ENCODE results near the gene UTS2B.

Gene UTS2B

DNA sequence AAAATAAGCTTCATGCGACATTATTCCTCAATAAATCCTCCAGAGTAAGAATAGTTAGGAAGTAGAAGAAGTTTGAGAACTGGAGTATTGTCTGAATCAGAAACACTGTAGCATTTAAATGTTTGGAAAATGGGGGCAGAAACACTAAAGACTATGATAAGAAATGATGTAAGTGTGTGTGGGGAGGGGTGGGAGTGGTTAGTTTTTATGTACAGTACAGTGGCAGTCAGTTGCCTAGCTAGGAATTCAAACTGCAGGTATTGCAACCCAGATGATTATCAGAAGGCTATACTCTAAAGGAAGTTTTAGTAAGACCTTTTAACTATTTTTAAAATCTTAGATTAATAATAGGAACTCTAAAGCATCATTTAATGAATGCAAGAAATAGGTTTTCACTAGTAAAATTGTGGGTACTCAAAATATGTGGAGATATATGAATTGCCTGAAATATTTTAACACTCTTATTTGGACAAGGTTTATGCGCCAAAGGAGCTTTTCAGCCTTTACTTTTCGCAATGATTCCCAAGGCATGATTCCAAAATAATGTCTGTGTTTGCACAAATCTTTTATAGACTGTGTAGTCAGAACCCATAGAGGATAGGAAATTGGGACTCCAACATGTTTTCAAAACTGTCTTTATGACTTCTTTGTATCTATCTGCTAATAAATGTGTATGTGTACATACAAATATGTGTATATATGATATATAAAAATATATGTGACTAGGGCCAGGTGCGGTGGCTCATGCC is 9.1 kb downstream of the UTS2B start:
- ChIA-PET CTCF (no interaction called here), POLR2A (no interaction called here)
- no peaks in the 10 kb centered on the region for H3K4me1 ChIP-seq (ENCODE audit: control insufficient read depth, insufficient read depth, low read length)
- H3K27ac ChIP-seq (ENCODE audit: extremely low read depth, low read depth, low read length), result no peak overlapping the region
- TF ChIP-seq ZNF654 (tag by site-specific recombination; IDR thresholded peaks at IDR 0.05; ENCODE audit: low read depth), result no peak
- no peak for TF ChIP-seq ZNF223 (tag by site-specific recombination; IDR thresholded peaks at IDR 0.05)
- TF ChIP-seq, protein P1, sequence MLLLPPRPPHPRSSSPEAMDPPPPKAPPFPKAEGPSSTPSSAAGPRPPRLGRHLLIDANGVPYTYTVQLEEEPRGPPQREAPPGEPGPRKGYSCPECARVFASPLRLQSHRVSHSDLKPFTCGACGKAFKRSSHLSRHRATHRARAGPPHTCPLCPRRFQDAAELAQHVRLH (tag by site-specific recombination; IDR thresholded peaks at IDR 0.05), result no peak
- peak; percentile 48 for TF ChIP-seq ZFHX2 (tag by site-specific recombination; conservative IDR thresholded peaks at IDR 0.05)
- no peak for TF ChIP-seq ZSCAN30 (tag by site-specific recombination; IDR thresholded peaks at IDR 0.05)
- TF ChIP-seq RBAK (tag by site-specific recombination; IDR thresholded peaks at IDR 0.05), result no peak
- no peak for TF ChIP-seq ZNF658 (tag by site-specific recombination; IDR thresholded peaks at IDR 0.05)
- TF ChIP-seq ZNF544 (tag by site-specific recombination; IDR thresholded peaks at IDR 0.05), result no peak
- no peaks in the 10 kb centered on the region for H3K9me3 ChIP-seq (ENCODE audit: control insufficient read depth, insufficient read depth, low read depth, low read length)
- H3K36me3 ChIP-seq (ENCODE audit: control insufficient read depth in 2 of 2, insufficient read depth in 1 of 2, low read length in 2 of 2), result no peaks in the 10 kb centered on the region
- H3K4me3 ChIP-seq (ENCODE audit: low read depth, low read length), result no peak overlapping the region

DNA sequence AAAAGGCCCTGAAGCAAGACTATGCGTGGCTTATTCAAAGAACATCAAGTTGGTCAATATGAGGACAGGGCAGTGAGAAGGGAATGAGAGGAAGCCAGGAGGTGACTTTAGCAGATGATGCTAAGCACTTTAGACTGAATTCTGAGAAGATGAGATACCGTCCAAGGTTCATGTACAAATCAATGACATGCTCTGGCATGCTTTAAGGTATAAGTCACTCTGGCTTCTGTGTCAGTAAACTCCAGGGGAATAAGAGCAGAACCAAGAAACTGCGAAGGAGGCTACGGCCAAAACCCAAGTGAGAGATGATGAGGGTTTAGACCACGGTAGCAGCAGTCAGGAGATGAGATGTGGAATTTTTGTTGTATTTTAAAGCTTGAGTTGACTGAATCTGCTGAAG is 10.0 kb downstream of the UTS2B start:
- H3K9me3 ChIP-seq (ENCODE audit: control insufficient read depth, insufficient read depth, low read depth, low read length), result no peaks in the 10 kb centered on the region
- ChIA-PET CTCF (no interaction called here), POLR2A (no interaction called here)
- TF ChIP-seq ZBTB1 (tag by site-specific recombination; IDR thresholded peaks at IDR 0.05) (no peak), ZBTB48 (tag by site-specific recombination; IDR thresholded peaks at IDR 0.05) (no peak), ZNF394 (tag by site-specific recombination; IDR thresholded peaks at IDR 0.05; ENCODE audit: borderline replicate concordance) (no peak), ZNF707 (tag by site-specific recombination; IDR thresholded peaks at IDR 0.05) (no peak), ZNF843 (tag by site-specific recombination; IDR thresholded peaks at IDR 0.05) (no peak), ZNF549 (tag by site-specific recombination; IDR thresholded peaks at IDR 0.05) (no peak), SCRT1 (tag by site-specific recombination; IDR thresholded peaks at IDR 0.05; ENCODE audit: borderline replicate concordance) (no peak), ZNF133 (tag by site-specific recombination; IDR thresholded peaks at IDR 0.05) (no peak), ZNF184 (tag by site-specific recombination; IDR thresholded peaks at IDR 0.05) (no peak), ZNF621 (tag by site-specific recombination; IDR thresholded peaks at IDR 0.05) (no peak), YY1 (tag by site-specific recombination; IDR thresholded peaks at IDR 0.05) (no peak)
- TF ChIP-seq, protein P2, sequence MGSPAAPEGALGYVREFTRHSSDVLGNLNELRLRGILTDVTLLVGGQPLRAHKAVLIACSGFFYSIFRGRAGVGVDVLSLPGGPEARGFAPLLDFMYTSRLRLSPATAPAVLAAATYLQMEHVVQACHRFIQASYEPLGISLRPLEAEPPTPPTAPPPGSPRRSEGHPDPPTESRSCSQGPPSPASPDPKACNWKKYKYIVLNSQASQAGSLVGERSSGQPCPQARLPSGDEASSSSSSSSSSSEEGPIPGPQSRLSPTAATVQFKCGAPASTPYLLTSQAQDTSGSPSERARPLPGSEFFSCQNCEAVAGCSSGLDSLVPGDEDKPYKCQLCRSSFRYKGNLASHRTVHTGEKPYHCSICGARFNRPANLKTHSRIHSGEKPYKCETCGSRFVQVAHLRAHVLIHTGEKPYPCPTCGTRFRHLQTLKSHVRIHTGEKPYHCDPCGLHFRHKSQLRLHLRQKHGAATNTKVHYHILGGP (tag by site-specific recombination; IDR thresholded peaks at IDR 0.05), result no peak
- H3K27ac ChIP-seq (ENCODE audit: extremely low read depth, low read depth, low read length), result no peak overlapping the region
- H3K4me3 ChIP-seq (ENCODE audit: low read depth, low read length), result no peak overlapping the region
- H3K4me1 ChIP-seq (ENCODE audit: control insufficient read depth, insufficient read depth, low read length), result no peaks in the 10 kb centered on the region
- H3K36me3 ChIP-seq (ENCODE audit: control insufficient read depth in 2 of 2, insufficient read depth in 1 of 2, low read length in 2 of 2), result no peaks in the 10 kb centered on the region

DNA sequence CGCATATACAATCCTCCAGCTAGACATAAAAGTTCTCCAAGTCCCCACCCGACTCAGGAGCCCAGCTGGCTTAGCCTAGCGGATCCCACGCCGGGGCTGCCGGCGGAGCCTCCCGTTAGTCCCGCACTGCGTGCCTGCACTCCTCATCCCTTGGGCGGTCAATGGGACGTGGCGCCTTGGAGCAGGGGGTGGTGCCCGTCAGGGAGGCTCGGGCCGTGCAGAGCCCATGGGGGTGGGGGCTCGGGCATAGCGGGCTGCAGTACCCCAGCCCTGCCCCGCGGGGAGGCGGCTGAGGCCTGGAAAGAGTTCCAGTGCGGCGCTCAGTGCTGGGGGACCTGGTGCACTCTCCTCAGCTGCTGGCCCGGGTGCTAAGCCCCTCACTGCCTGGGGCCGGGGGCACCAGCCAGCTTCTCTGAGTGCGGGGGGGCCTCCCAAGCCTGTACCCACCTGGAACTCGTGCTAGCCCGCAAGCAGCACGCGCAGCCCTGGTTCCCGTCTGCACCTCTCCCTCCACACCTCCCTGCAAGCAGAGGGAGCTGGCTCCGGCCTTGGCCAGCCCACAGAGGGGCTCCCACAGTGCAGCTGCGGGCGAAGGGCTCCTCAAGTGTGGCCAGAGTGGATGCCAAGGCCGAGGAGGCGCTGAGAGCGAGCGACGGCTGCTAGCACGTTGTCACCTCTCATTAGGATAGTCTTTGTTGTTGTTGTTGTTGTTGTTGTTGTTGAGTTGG is 13.3 kb downstream of the UTS2B start:
- no peak overlapping the region for H3K4me3 ChIP-seq (ENCODE audit: low read depth, low read length)
- H3K9me3 ChIP-seq (ENCODE audit: control insufficient read depth, insufficient read depth, low read depth, low read length), result no peaks in the 10 kb centered on the region
- no peak overlapping the region for H3K27ac ChIP-seq (ENCODE audit: extremely low read depth, low read depth, low read length)
- POLR2A ChIA-PET, result no interaction called here
- H3K4me1 ChIP-seq (ENCODE audit: control insufficient read depth, insufficient read depth, low read length), result no peaks in the 10 kb centered on the region
- TF ChIP-seq ZBTB17 (tag by site-specific recombination; IDR thresholded peaks at IDR 0.05), result no peak
- no peak for TF ChIP-seq SETDB1 (IDR thresholded peaks at IDR 0.05; ENCODE audit: insufficient read length, low read length)
- peak; percentile 62; the same call in 1 of the 2 replicates for TF ChIP-seq ZNF202 (tag by site-specific recombination; IDR thresholded peaks at IDR 0.05; ENCODE audit: borderline replicate concordance)
- no peak for TF ChIP-seq ZBTB8A (tag by site-specific recombination; IDR thresholded peaks at IDR 0.05)
- TF ChIP-seq ZNF623 (tag by site-specific recombination; IDR thresholded peaks at IDR 0.05), result no peak
- TF ChIP-seq, protein P1 (tag by site-specific recombination; IDR thresholded peaks at IDR 0.05), result no peak
- TF ChIP-seq, protein P3, sequence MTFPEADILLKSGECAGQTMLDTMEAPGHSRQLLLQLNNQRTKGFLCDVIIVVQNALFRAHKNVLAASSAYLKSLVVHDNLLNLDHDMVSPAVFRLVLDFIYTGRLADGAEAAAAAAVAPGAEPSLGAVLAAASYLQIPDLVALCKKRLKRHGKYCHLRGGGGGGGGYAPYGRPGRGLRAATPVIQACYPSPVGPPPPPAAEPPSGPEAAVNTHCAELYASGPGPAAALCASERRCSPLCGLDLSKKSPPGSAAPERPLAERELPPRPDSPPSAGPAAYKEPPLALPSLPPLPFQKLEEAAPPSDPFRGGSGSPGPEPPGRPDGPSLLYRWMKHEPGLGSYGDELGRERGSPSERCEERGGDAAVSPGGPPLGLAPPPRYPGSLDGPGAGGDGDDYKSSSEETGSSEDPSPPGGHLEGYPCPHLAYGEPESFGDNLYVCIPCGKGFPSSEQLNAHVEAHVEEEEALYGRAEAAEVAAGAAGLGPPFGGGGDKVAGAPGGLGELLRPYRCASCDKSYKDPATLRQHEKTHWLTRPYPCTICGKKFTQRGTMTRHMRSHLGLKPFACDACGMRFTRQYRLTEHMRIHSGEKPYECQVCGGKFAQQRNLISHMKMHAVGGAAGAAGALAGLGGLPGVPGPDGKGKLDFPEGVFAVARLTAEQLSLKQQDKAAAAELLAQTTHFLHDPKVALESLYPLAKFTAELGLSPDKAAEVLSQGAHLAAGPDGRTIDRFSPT (tag by site-specific recombination; IDR thresholded peaks at IDR 0.05), result no peak
- no peak for TF ChIP-seq ZNF585B (tag by site-specific recombination; IDR thresholded peaks at IDR 0.05)
- CTCF ChIA-PET, result interaction anchor here (0.6 kb wide), 1 partner anchor 169 kb away, joined by 3 read pairs; no protein-coding TSS in a partner anchor
- H3K36me3 ChIP-seq (ENCODE audit: control insufficient read depth in 2 of 2, insufficient read depth in 1 of 2, low read length in 2 of 2), result no peaks in the 10 kb centered on the region

Data from HEK293 (cell line).